CD4-positive, alpha-beta T cell (primary cell): ENCODE data around the gene FBXO27. TPM values are rescaled to one million over a fixed set of nuclear protein-coding genes. Genes with fewer than 3 reads are reported as not detected.

Experiments
- ATAC-seq: fragments of 200-7000 bp; cut with Tn5 transposase; one replicate; pipeline ENCODE4 v1.10.0; 2022; ENCODE audit warnings: mild to moderate bottlenecking; ENCODE audit not compliant: poor library complexity
- CTCF ChIA-PET: fragments of 350-600 bp; sonication (Branson Sonifier 250); formaldehyde crosslinking; loops from one replicate; lab custom pipeline; 2021; ENCODE audit warnings: antibody characterized with exemption, inconsistent platforms; lab: Charles Lee
- POLR2A ChIA-PET: fragments of 350-600 bp; sonication (Branson Sonifier 250); formaldehyde crosslinking; loops from one replicate; lab custom pipeline; 2021; ENCODE audit warnings: antibody characterized with exemption, inconsistent platforms; lab: Charles Lee
- DNase-seq, 14 experiments: peaks; one replicate each; pipeline ENCODE4 v3.0.0-alpha.2; 2013 to 2020; ENCODE audit warnings: mixed read lengths in 2 of 14
- H3K27ac ChIP-seq, 2 donors: one replicate each; pipeline versions ENCODE4 v1.5.1 to v1.7.0; 2013; ENCODE audit warnings: low read length in 2 of 2, low read depth in 1 of 2, mild to moderate bottlenecking in 1 of 2
- H3K27me3 ChIP-seq, 2 experiments: 1 replicate in 1 of 2; 2 replicates in 1 of 2; pipeline versions ENCODE4 v1.6.1 to v1.7.0; 2013; ENCODE audit warnings: low read length in 2 of 2, control low read depth in 1 of 2, mild to moderate bottlenecking in 1 of 2, moderate library complexity in 1 of 2; ENCODE audit not compliant: insufficient read depth in 2 of 2, control insufficient read depth in 1 of 2
- H3K36me3 ChIP-seq: one replicate; pipeline ENCODE4 v1.6.1; 2013; ENCODE audit warnings: low read length, control low read depth; ENCODE audit not compliant: insufficient read depth
- H3K4me1 ChIP-seq: one replicate; pipeline ENCODE4 v1.6.1; 2013; ENCODE audit warnings: low read length, control low read depth; ENCODE audit not compliant: insufficient read depth
- H3K4me3 ChIP-seq: one replicate; pipeline ENCODE4 v1.5.1; 2013; ENCODE audit warnings: mild to moderate bottlenecking, low read length, moderate library complexity
- H3K9me3 ChIP-seq, 2 experiments: 1 replicate in 1 of 2; 2 replicates in 1 of 2; pipeline versions ENCODE4 v1.6.1 to v1.7.0; 2013; ENCODE audit warnings: low read length in 2 of 2, mild to moderate bottlenecking in 2 of 2, control low read depth in 1 of 2, moderate library complexity in 1 of 2; ENCODE audit not compliant: control insufficient read depth in 1 of 2, insufficient read depth in 1 of 2
- H3K27ac Mint-ChIP-seq: one replicate; pipeline ENCODE4 v1.8.0; 2020; ENCODE audit warnings: mixed read lengths
- H3K27me3 Mint-ChIP-seq: one replicate; pipeline ENCODE4 v1.8.0; 2021; ENCODE audit warnings: mixed read lengths
- H3K36me3 Mint-ChIP-seq: one replicate; pipeline ENCODE4 v1.8.0; 2021; ENCODE audit warnings: low read depth, mixed read lengths
- H3K4me1 Mint-ChIP-seq: one replicate; pipeline ENCODE4 v1.8.0; 2021; ENCODE audit warnings: low read depth, mixed read lengths
- H3K4me3 Mint-ChIP-seq: one replicate; pipeline ENCODE4 v1.8.0; 2020; ENCODE audit warnings: mild to moderate bottlenecking, mixed read lengths
- H3K9me3 Mint-ChIP-seq: one replicate; pipeline ENCODE4 v1.8.0; 2020; ENCODE audit warnings: mixed read lengths
- CTCF ChIP-seq: fragments of 200-600 bp; IDR thresholded peaks from one replicate; pipeline ENCODE4 v1.8.0; 2022; ENCODE audit warnings: antibody characterized with exemption, mild to moderate bottlenecking
- intact Hi-C, 2 experiments: fragments of 100-400 bp; cut with DNase I in 1 of 2; cut with micrococcal nuclease in 1 of 2; formaldehyde crosslinking; loops; one replicate each; pipeline versions ENCODE4 v1.15.1 to v1.9.0; 2023 to 2025; cut with DNase I, micrococcal nuclease
- total RNA-seq, 174 experiments: library from RNA in 2 of 174; stranded (reverse) in 2 of 174; gene quantifications; one replicate each; pipeline ENCODE4 v1.2.3 and lab custom pipeline; 2021 to 2026

FBXO27 gene
- total RNA-seq, 2 experiments from 2014 or later, result 0.11 TPM; not detected in 1

- ATAC-seq (peak; percentile 37), DNase-seq (peak in 1 of 14 experiments; percentile 13)
- ChIA-PET POLR2A (no interaction called here), CTCF (interaction anchor here (0.6 kb wide), 1 partner anchor 394 kb away, joined by 3 read pairs; no protein-coding TSS in a partner anchor)
- intact Hi-C loops, result no loop called here
- no peak for TF ChIP-seq CTCF
- H3K27ac ChIP-seq, result no peak overlapping the region
- H3K9me3 Mint-ChIP-seq, result no peaks in the 10 kb centered on the region
- no peaks in the 10 kb centered on the region for H3K27me3 ChIP-seq
- H3K4me1 Mint-ChIP-seq, result no peaks in the 10 kb centered on the region
- no peaks in the 10 kb centered on the region for H3K4me1 ChIP-seq
- no peak overlapping the region for H3K4me3 Mint-ChIP-seq
- H3K27ac Mint-ChIP-seq, result no peak overlapping the region
- H3K36me3 ChIP-seq, result no peaks in the 10 kb centered on the region
- H3K4me3 ChIP-seq, result no peak overlapping the region
- no peaks in the 10 kb centered on the region for H3K36me3 Mint-ChIP-seq
- peaks cover 4% of the 10 kb centered on the region for H3K27me3 Mint-ChIP-seq
- no peaks in the 10 kb centered on the region for H3K9me3 ChIP-seq
Observed at GRCh38 chr19:39046037-39046821, 13.9 kb upstream of the FBXO27 start.

- no peaks in the 10 kb centered on the region for H3K36me3 ChIP-seq
- Mint-ChIP-seq H3K36me3 (no peaks in the 10 kb centered on the region), H3K4me1 (no peaks in the 10 kb centered on the region), H3K27ac (no peak overlapping the region), H3K4me3 (no peak overlapping the region), H3K27me3 (peaks cover 4% of the 10 kb centered on the region), H3K9me3 (no peaks in the 10 kb centered on the region)
- no peak overlapping the region for H3K4me3 ChIP-seq
- no peak for TF ChIP-seq CTCF
- intact Hi-C loops, result no loop called here
- no peaks in the 10 kb centered on the region for H3K9me3 ChIP-seq
- H3K27ac ChIP-seq, result no peak overlapping the region
- ATAC-seq, result no peak
- ChIA-PET POLR2A (no interaction called here), CTCF (no interaction called here)
- H3K27me3 ChIP-seq, result no peaks in the 10 kb centered on the region
- no peak for DNase-seq
- H3K4me1 ChIP-seq, result no peaks in the 10 kb centered on the region
Observed at GRCh38 chr19:39045506-39045905, 13.2 kb upstream of the FBXO27 start.

- no peaks in the 10 kb centered on the region for H3K9me3 ChIP-seq
- H3K27ac ChIP-seq, result no peak overlapping the region
- Mint-ChIP-seq H3K36me3 (no peaks in the 10 kb centered on the region), H3K9me3 (no peaks in the 10 kb centered on the region), H3K4me3 (no peak overlapping the region), H3K27me3 (peaks cover 25% of the 10 kb centered on the region), H3K27ac (no peak overlapping the region), H3K4me1 (no peaks in the 10 kb centered on the region)
- H3K36me3 ChIP-seq, result no peaks in the 10 kb centered on the region
- no peak for TF ChIP-seq CTCF
- H3K4me3 ChIP-seq, result no peak overlapping the region
- POLR2A ChIA-PET, result no interaction called here
- no peak for DNase-seq
- intact Hi-C loops, result no loop called here
- CTCF ChIA-PET, result interaction anchor here (0.6 kb wide), 1 partner anchor 243 kb away, joined by 3 read pairs; no protein-coding TSS in a partner anchor
- H3K4me1 ChIP-seq, result no peaks in the 10 kb centered on the region
- no peaks in the 10 kb centered on the region for H3K27me3 ChIP-seq
- ATAC-seq, result no peak
Observed at GRCh38 chr19:39038098-39038497, 5.7 kb upstream of the FBXO27 start.
